NCI-H2227 (cell line): ENCODE data around the gene MOBP.
"Not testable (repeated sequence)": the region's sequence is repeated elsewhere in the genome, so short reads cannot be mapped to it uniquely, and the experiment has no call there.

Experiments
- DNase-seq: peaks from one replicate; lab custom pipeline; 2025; ENCODE audit not compliant: unreplicated experiment; lab: John Stamatoyannopoulos, UW

MOBP gene

GRCh38 chr3:39449796-39450195 lies 17.7 kb upstream of the MOBP start:
- no peak for DNase-seq

- DNase-seq = no peak
These were observed 14.3 kb upstream of the MOBP start for GRCh38 chr3:39453134-39453533.

GRCh38 chr3:39453872-39454271 lies 13.6 kb upstream of the MOBP start:
- not testable (repeated sequence) for DNase-seq

- no peak for DNase-seq
These were observed 12.8 kb upstream of the MOBP start for GRCh38 chr3:39454591-39455217.

GRCh38 chr3:39456159-39456558 lies 11.3 kb upstream of the MOBP start:
- DNase-seq = no peak

- DNase-seq = no peak
These were observed 10.1 kb upstream of the MOBP start for GRCh38 chr3:39457361-39457760.

GRCh38 chr3:39458579-39458978 lies 8.9 kb upstream of the MOBP start:
- not testable (repeated sequence) for DNase-seq

GRCh38 chr3:39460677-39461076 lies 6.8 kb upstream of the MOBP start:
- DNase-seq = no peak

- DNase-seq = no peak
These were observed 4.2 kb upstream of the MOBP start for GRCh38 chr3:39463269-39463668.

- DNase-seq = no peak
These were observed 492 bp upstream of the MOBP start for GRCh38 chr3:39466988-39467387.

GRCh38 chr3:39468108-39468436 lies 592 bp downstream of the MOBP start:
- no peak for DNase-seq

- no peak for DNase-seq
These were observed 1.8 kb downstream of the MOBP start for GRCh38 chr3:39469258-39469657.

GRCh38 chr3:39469945-39470344 lies 2.5 kb downstream of the MOBP start:
- DNase-seq = no peak

GRCh38 chr3:39471652-39472051 lies 4.2 kb downstream of the MOBP start:
- DNase-seq = no peak

GRCh38 chr3:39473452-39474125 lies 6.1 kb downstream of the MOBP start:
- no peak for DNase-seq

GRCh38 chr3:39474126-39474515 lies 6.6 kb downstream of the MOBP start:
- DNase-seq = no peak

- no peak for DNase-seq
These were observed 9.3 kb downstream of the MOBP start for GRCh38 chr3:39476783-39477182.

- no peak for DNase-seq
These were observed 10.7 kb downstream of the MOBP start for GRCh38 chr3:39478226-39478625.

- DNase-seq = no peak
These were observed 12.4 kb downstream of the MOBP start for GRCh38 chr3:39479701-39480414.

- DNase-seq = peak; percentile 47
These were observed 18.1 kb downstream of the MOBP start for GRCh38 chr3:39485547-39485946.

- DNase-seq = no peak
These were observed 23.5 kb downstream of the MOBP start for GRCh38 chr3:39491014-39491413.

- no peak for DNase-seq
These were observed 24.4 kb downstream of the MOBP start for GRCh38 chr3:39491733-39492350.
